Motor neuron (in vitro differentiated cells): ENCODE measurements around the gene KIF2A. TPM values are rescaled to one million over a fixed set of nuclear protein-coding genes. Genes with fewer than 3 reads are reported as not detected.

Experiments
- ATAC-seq, 8 experiments: fragments of 200-7000 bp; cut with Tn5 transposase; replicated peaks in 6 of 8; 2 replicates each; pipeline ENCODE4 v1.8.0; 2021; ENCODE audit warnings: mild to moderate bottlenecking in 8 of 8, moderate library complexity in 8 of 8
- H3K27ac ChIP-seq, 2 donors: fragments of 250-450 bp; sonication (Bioruptor Pico); 2 replicates each; pipeline ENCODE4 v1.9.0; 2021; ENCODE audit warnings: antibody characterized with exemption in 2 of 2, mild to moderate bottlenecking in 2 of 2, moderate library complexity in 1 of 2
- H3K4me1 ChIP-seq, 2 donors: fragments of 250-450 bp; sonication (Bioruptor Pico); replicated peaks in 1 of 2; 2 replicates each; pipeline ENCODE4 v1.6.1; 2021; ENCODE audit warnings: antibody characterized with exemption in 2 of 2, mild to moderate bottlenecking in 2 of 2, moderate library complexity in 1 of 2
- H3K4me3 ChIP-seq, 5 donors: fragments of 250-450 bp; sonication (Bioruptor Pico); 2 replicates each; pipeline ENCODE4 v1.9.0; 2021; ENCODE audit warnings: antibody characterized with exemption in 5 of 5, mild to moderate bottlenecking in 5 of 5, moderate library complexity in 4 of 5
- WGBS, 10 experiments: fragments of 450-650 bp; shearing (Covaris generic); methylation state at CpG; one replicate each; pipeline ENCODE4 v1.0.0; 2022; 5-methylcytosine and 5-hydroxymethylcytosine counted together
- in situ Hi-C, 9 experiments: fragments of 400-800 bp; cut with MboI; loops; one replicate each; pipeline ENCODE4 v1.15.0; 2021; ENCODE audit warnings: low sequenced_read_pairs in 9 of 9, low pct_unique_long_range_greater_than_20kb in 2 of 9; ENCODE audit not compliant: unreplicated experiment in 9 of 9
- total RNA-seq, 8 experiments: library from RNA; unstranded; fragments of 300-600 nt; gene quantifications; 2 replicates each; pipeline versions ENCODE4 v1.2.3 to v1.2.4, GENCODE V29; 2022

Gene KIF2A
- total RNA-seq, 8 experiments from 2014 or later = 40.2 to 104 (median 65.4) TPM

- H3K27ac ChIP-seq = peak overlapping the region; percentile 90
- peak overlapping the region; percentile 63 to 96 (median 74) for H3K4me3 ChIP-seq
- ATAC-seq = no peak
- WGBS, 10 experiments = 20 to 100% (median 54%) methylated on average over 1 to 3 of the region's 4 CpGs; no CpG with 5 or more reads in 3 of the 10 experiments
- in situ Hi-C loops = no loop called here
- H3K4me1 ChIP-seq = peaks cover 7 to 8% of the 10 kb centered on the region in 2 donors
Measured at GRCh38 chr5:62305358-62305714, 670 bp upstream of the KIF2A start.

- ATAC-seq = peak; percentile 47 to 60 (median 56)
- Histone ChIP-seq H3K4me3 (peak overlapping the region; percentile 63 to 96 (median 74)), H3K27ac (peak overlapping the region; percentile 90), H3K4me1 (peaks cover 7 to 8% of the 10 kb centered on the region in 2 donors)
- 0% methylated on average over 3 of the region's 67 CpGs; no CpG with 5 or more reads in 9 of the 10 experiments for WGBS, 10 experiments
- in situ Hi-C loops = no loop called here
Measured at GRCh38 chr5:62306323-62306895, 403 bp downstream of the KIF2A start.

GRCh38 chr5:62306896-62307689, 1.1 kb downstream of the KIF2A start:
- in situ Hi-C loops = no loop called here

GRCh38 chr5:62308439-62308838, 2.4 kb downstream of the KIF2A start:
- Histone ChIP-seq H3K27ac (no peak overlapping the region), H3K4me3 (no peak overlapping the region), H3K4me1 (peaks cover 8 to 10% of the 10 kb centered on the region in 2 donors)
- 87 to 100% (median 93%) methylated on average over 1 to 6 of the region's 6 CpGs; no CpG with 5 or more reads in 1 of the 10 experiments for WGBS, 10 experiments
- no peak for ATAC-seq
- in situ Hi-C loops = no loop called here

More at GRCh38 chr5:62306896-62307689, 1.1 kb downstream of the KIF2A start:
- Histone ChIP-seq H3K27ac (peak overlapping the region; percentile 90), H3K4me1 (peaks cover 8 to 9% of the 10 kb centered on the region in 2 donors), H3K4me3 (peak overlapping the region; percentile 63 to 96 (median 74))
- peak in 7 of 8 experiments; percentile 3 to 8 (median 6) for ATAC-seq
- 0 to 27% (median 1%) methylated on average over 1 to 13 of the region's 33 CpGs for WGBS, 10 experiments

GRCh38 chr5:62309107-62309506, 3.1 kb downstream of the KIF2A start:
- WGBS, 10 experiments = 88 to 100% (median 97%) methylated on average over 1 to 4 of the region's 4 CpGs
- no peak overlapping the region for H3K4me3 ChIP-seq
- ATAC-seq = no peak
- peaks cover 8 to 10% of the 10 kb centered on the region in 2 donors for H3K4me1 ChIP-seq
- in situ Hi-C loops = no loop called here
- H3K27ac ChIP-seq = no peak overlapping the region

GRCh38 chr5:62310426-62311143, 4.6 kb downstream of the KIF2A start:
- peaks cover 11% of the 10 kb centered on the region in 2 donors for H3K4me1 ChIP-seq
- no peak overlapping the region for H3K27ac ChIP-seq
- in situ Hi-C loops = no loop called here
- WGBS, 10 experiments = 50 to 100% (median 90%) methylated on average over 1 to 5 of the region's 5 CpGs; no CpG with 5 or more reads in 1 of the 10 experiments
- H3K4me3 ChIP-seq = no peak overlapping the region
- no peak for ATAC-seq

- ATAC-seq = no peak
- Histone ChIP-seq H3K4me3 (no peak overlapping the region), H3K4me1 (peaks cover 16 to 21% of the 10 kb centered on the region in 2 donors), H3K27ac (no peak overlapping the region)
- 50 to 100% (median 79%) methylated on average over 1 of the region's 1 CpG; no CpG with 5 or more reads in 2 of the 10 experiments for WGBS, 10 experiments
- in situ Hi-C loops = no loop called here
Measured at GRCh38 chr5:62312036-62312435, 6.0 kb downstream of the KIF2A start.

- H3K27ac ChIP-seq = no peak overlapping the region
- WGBS, 10 experiments = 38 to 100% (median 80%) methylated on average over 1 of the region's 1 CpG; no CpG with 5 or more reads in 3 of the 10 experiments
- H3K4me1 ChIP-seq = peaks cover 16 to 21% of the 10 kb centered on the region in 2 donors
- in situ Hi-C loops = no loop called here
- no peak for ATAC-seq
- H3K4me3 ChIP-seq = no peak overlapping the region
Measured at GRCh38 chr5:62312674-62313073, 6.7 kb downstream of the KIF2A start.

- no peak for ATAC-seq
- 70 to 100% (median 98%) methylated on average over 1 to 2 of the region's 2 CpGs; no CpG with 5 or more reads in 4 of the 10 experiments for WGBS, 10 experiments
- Histone ChIP-seq H3K4me3 (no peak overlapping the region), H3K27ac (no peak overlapping the region), H3K4me1 (peaks cover 21 to 23% of the 10 kb centered on the region in 2 donors)
- in situ Hi-C loops = no loop called here
Measured at GRCh38 chr5:62314213-62314830, 8.3 kb downstream of the KIF2A start.

- Histone ChIP-seq H3K4me1 (peaks cover 22 to 25% of the 10 kb centered on the region in 2 donors), H3K4me3 (no peak overlapping the region), H3K27ac (peak overlapping the region in 1 of 2 donors; percentile 64)
- ATAC-seq = peak in 7 of 8 experiments; percentile 49 to 92 (median 72)
- 79 to 100% (median 100%) methylated on average over 1 to 2 of the region's 2 CpGs; no CpG with 5 or more reads in 2 of the 10 experiments for WGBS, 10 experiments
- in situ Hi-C loops = no loop called here
Measured at GRCh38 chr5:62315376-62316175, 9.6 kb downstream of the KIF2A start.

- H3K4me1 ChIP-seq = peaks cover 22 to 25% of the 10 kb centered on the region in 2 donors
- H3K4me3 ChIP-seq = no peak overlapping the region
- in situ Hi-C loops = no loop called here
- ATAC-seq = peak in 4 of 8 experiments; percentile 28 to 65 (median 60)
- H3K27ac ChIP-seq = peak overlapping the region in 1 of 2 donors; percentile 64
- WGBS, 10 experiments = 0 to 100% (median 40%) methylated on average over 1 to 2 of the region's 2 CpGs; no CpG with 5 or more reads in 1 of the 10 experiments
Measured at GRCh38 chr5:62316176-62316502, 10.1 kb downstream of the KIF2A start.

- in situ Hi-C loops = no loop called here
- Histone ChIP-seq H3K27ac (no peak overlapping the region), H3K4me3 (no peak overlapping the region), H3K4me1 (peaks cover 22% of the 10 kb centered on the region in 2 donors)
- WGBS, 10 experiments = 0 to 100% (median 80%) methylated on average over 1 to 3 of the region's 3 CpGs; no CpG with 5 or more reads in 3 of the 10 experiments
- no peak for ATAC-seq
Measured at GRCh38 chr5:62317810-62318209, 11.8 kb downstream of the KIF2A start.
